Liver (tissue), 9 donors: ENCODE measurements around the gene WWOX. TPM values are rescaled to one million over a fixed set of nuclear protein-coding genes. Genes with fewer than 3 reads are reported as not detected.

Source experiments
- DNase-seq: peaks from one replicate; pipeline ENCODE4 v3.0.0-alpha.2; 2017; ENCODE audit warnings: low spot score
- H3K27ac ChIP-seq, 2 donors: one replicate each; pipeline ENCODE4 v1.7.0; 2013; ENCODE audit warnings: inconsistent platforms in 2 of 2, low read length in 2 of 2, control low read depth in 1 of 2, low read depth in 1 of 2, mild to moderate bottlenecking in 1 of 2
- H3K27me3 ChIP-seq, 4 donors: one replicate each; pipeline versions ENCODE4 v1.6.1 to v1.7.0; 2013; ENCODE audit warnings: low read length in 3 of 4, inconsistent platforms in 1 of 4, mild to moderate bottlenecking in 1 of 4, moderate library complexity in 1 of 4; ENCODE audit not compliant: control insufficient read depth in 4 of 4, insufficient read depth in 4 of 4
- H3K36me3 ChIP-seq, 4 donors: one replicate each; pipeline versions ENCODE4 v1.6.1 to v1.7.0; 2013; ENCODE audit warnings: low read length in 3 of 4, mild to moderate bottlenecking in 3 of 4, low read depth in 1 of 4, moderate library complexity in 1 of 4; ENCODE audit not compliant: control insufficient read depth in 4 of 4, insufficient read depth in 3 of 4
- H3K4me1 ChIP-seq, 4 donors: one replicate each; pipeline versions ENCODE4 v1.6.1 to v1.7.0; 2013; ENCODE audit warnings: low read length in 3 of 4, mild to moderate bottlenecking in 3 of 4, moderate library complexity in 1 of 4; ENCODE audit not compliant: control insufficient read depth in 4 of 4, insufficient read depth in 4 of 4
- H3K4me3 ChIP-seq, 3 donors: one replicate each; pipeline versions ENCODE4 v1.6.1 to v1.7.0; 2013; ENCODE audit warnings: low read length in 3 of 3, control low read depth in 1 of 3, low read depth in 1 of 3, mild to moderate bottlenecking in 1 of 3
- H3K9ac ChIP-seq, 2 donors: one replicate each; pipeline ENCODE4 v1.7.0; 2013; ENCODE audit warnings: low read length in 2 of 2, mild to moderate bottlenecking in 2 of 2, moderate library complexity in 2 of 2, control low read depth in 1 of 2, low read depth in 1 of 2
- H3K9me3 ChIP-seq, 4 donors: one replicate each; pipeline versions ENCODE4 v1.6.1 to v1.7.0; 2013; ENCODE audit warnings: low read length in 3 of 4; ENCODE audit not compliant: control insufficient read depth in 4 of 4
- ATF3 ChIP-seq: IDR thresholded peaks from 2 replicates; pipeline ENCODE4 v1.6.1; 2016; ENCODE audit warnings: antibody characterized with exemption
- CTCF ChIP-seq: fragments of 150-350 bp; IDR thresholded peaks from 2 replicates; pipeline ENCODE4 v1.5.1; 2017; ENCODE audit warnings: improper control_type of control experiment, low read depth, low read length; ENCODE audit not compliant: missing input control
- FOXA1 ChIP-seq: IDR thresholded peaks from 2 replicates; pipeline ENCODE4 v1.6.1; 2016; ENCODE audit warnings: antibody characterized with exemption
- FOXA2 ChIP-seq: IDR thresholded peaks from 2 replicates; pipeline ENCODE4 v1.6.1; 2016; ENCODE audit warnings: antibody characterized with exemption
- GABPA ChIP-seq, 2 donors: IDR thresholded peaks in 1 of 2; conservative IDR thresholded peaks in 1 of 2; 2 replicates each; pipeline ENCODE4 v1.6.1; 2016; ENCODE audit warnings: antibody characterized with exemption in 2 of 2, mild to moderate bottlenecking in 1 of 2, moderate library complexity in 1 of 2
- HNF4A ChIP-seq, 2 donors: conservative IDR thresholded peaks; 2 replicates each; pipeline ENCODE4 v1.6.1; 2016; ENCODE audit warnings: antibody characterized with exemption in 2 of 2, mild to moderate bottlenecking in 2 of 2
- HNF4G ChIP-seq: IDR thresholded peaks from 2 replicates; pipeline ENCODE4 v1.6.1; 2016; ENCODE audit warnings: antibody characterized with exemption
- JUND ChIP-seq, 2 donors: IDR thresholded peaks; 2 replicates each; pipeline ENCODE4 v1.6.1; 2016; ENCODE audit warnings: antibody characterized with exemption in 2 of 2
- MAX ChIP-seq: IDR thresholded peaks from 2 replicates; pipeline ENCODE4 v1.6.1; 2016; ENCODE audit warnings: antibody characterized with exemption
- NR2F2 ChIP-seq: IDR thresholded peaks from 2 replicates; pipeline ENCODE4 v1.6.1; 2016; ENCODE audit warnings: antibody characterized with exemption
- RAD21 ChIP-seq, 2 donors: IDR thresholded peaks; 2 replicates each; pipeline ENCODE4 v1.6.1; 2016; ENCODE audit warnings: antibody characterized with exemption in 2 of 2, mild to moderate bottlenecking in 2 of 2
- REST ChIP-seq: IDR thresholded peaks from 2 replicates; pipeline ENCODE4 v1.6.1; 2016; ENCODE audit warnings: antibody characterized with exemption, mild to moderate bottlenecking
- RXRA ChIP-seq, 2 donors: IDR thresholded peaks; 2 replicates each; pipeline ENCODE4 v1.6.1; 2017 to 2018; ENCODE audit warnings: antibody characterized with exemption in 2 of 2, mild to moderate bottlenecking in 1 of 2
- SP1 ChIP-seq: IDR thresholded peaks from 2 replicates; pipeline ENCODE4 v1.6.1; 2018; ENCODE audit warnings: antibody characterized with exemption, mild to moderate bottlenecking
- TAF1 ChIP-seq: conservative IDR thresholded peaks from 2 replicates; pipeline ENCODE4 v1.6.1; 2016; ENCODE audit warnings: antibody characterized with exemption, mild to moderate bottlenecking
- YY1 ChIP-seq: IDR thresholded peaks from 2 replicates; pipeline ENCODE4 v1.6.1; 2016; ENCODE audit warnings: antibody characterized with exemption, mild to moderate bottlenecking
- ZBTB33 ChIP-seq: IDR thresholded peaks from 2 replicates; pipeline ENCODE4 v1.6.1; 2016; ENCODE audit warnings: antibody characterized with exemption
- WGBS: extraction: QIAGEN DNeasy Blood & Tissue Kit; methylation state at CpG from one replicate; pipeline ENCODE4 v1.1.7; 2013; 5-methylcytosine and 5-hydroxymethylcytosine counted together
- polyA plus RNA-seq, 2 donors: library from polyadenylated mRNA; stranded (reverse) in 1 of 2; unstranded in 1 of 2; fragments of 200-250 nt in 1 of 2; fragments of >200 nt in 1 of 2; fragmentation: Nextera tagmentation in 1 of 2; extraction: Ambion mirVana in 1 of 2; gene quantifications; one replicate each; pipeline versions ENCODE4 v1.2.1 to v1.2.3, GENCODE V29; 2013 to 2015
- total RNA-seq, 2 donors: library from RNA; depleted of rRNA; stranded (reverse); fragments of >200 nt; gene quantifications; one replicate each; pipeline ENCODE4 v1.2.3, GENCODE V29; 2014
- donor health status: healthy.
- donor health status: healthy.
- donor health status: healthy.
- donor health status: healthy.
- donor health status: healthy.

WWOX gene
- total and polyA plus RNA-seq, 4 donors: 9.8 to 46.0 (median 15.3) TPM

- Histone ChIP-seq H3K4me3 (no peak overlapping the region), H3K9me3 (no peaks in the 10 kb centered on the region), H3K27ac (no peak overlapping the region), H3K4me1 (no peaks in the 10 kb centered on the region), H3K9ac (no peak overlapping the region), H3K27me3 (no peaks in the 10 kb centered on the region), H3K36me3 (no peaks in the 10 kb centered on the region)
- no peak for DNase-seq
- no peak for TF ChIP-seq SP1
- no peak for TF ChIP-seq CTCF
- no peak for TF ChIP-seq HNF4G
- TF ChIP-seq ATF3: no peak
- no peak for TF ChIP-seq YY1
- no peak for TF ChIP-seq FOXA2
- TF ChIP-seq GABPA (IDR thresholded peaks at IDR 0.05 in 1 of 2, conservative IDR thresholded peaks at IDR 0.05 in 1 of 2): no peak
- WGBS: 95% methylated on average over 7 of the region's 7 CpGs
Measured at GRCh38 chr16:79130616-79131015, 1031.2 kb downstream of the WWOX start.

- 90% methylated on average over 6 of the region's 6 CpGs for WGBS
- Histone ChIP-seq H3K36me3 (no peaks in the 10 kb centered on the region), H3K4me1 (no peaks in the 10 kb centered on the region), H3K9me3 (no peaks in the 10 kb centered on the region), H3K27ac (no peak overlapping the region), H3K27me3 (no peaks in the 10 kb centered on the region), H3K4me3 (no peak overlapping the region), H3K9ac (no peak overlapping the region)
- DNase-seq: no peak
- TF ChIP-seq HNF4A (conservative IDR thresholded peaks at IDR 0.05) (no peak), RAD21 (IDR thresholded peaks at IDR 0.05) (no peak), ATF3 (no peak), MAX (no peak), RXRA (IDR thresholded peaks at IDR 0.05) (no peak), CTCF (no peak), GABPA (IDR thresholded peaks at IDR 0.05 in 1 of 2, conservative IDR thresholded peaks at IDR 0.05 in 1 of 2) (no peak), HNF4G (no peak), JUND (IDR thresholded peaks at IDR 0.05) (no peak), FOXA2 (no peak), TAF1 (no peak), FOXA1 (no peak), REST (no peak), ZBTB33 (no peak), NR2F2 (no peak)
Measured at GRCh38 chr16:79131321-79132075, 1032.0 kb downstream of the WWOX start.
